Measurements from ENCODE around the gene GALNTL6. TPM values are rescaled to one million over a fixed set of nuclear protein-coding genes. Genes with fewer than 3 reads are reported as not detected.

Gene GALNTL6
- total RNA-seq, 4 donors from 2014 or later = not detected

DNA sequence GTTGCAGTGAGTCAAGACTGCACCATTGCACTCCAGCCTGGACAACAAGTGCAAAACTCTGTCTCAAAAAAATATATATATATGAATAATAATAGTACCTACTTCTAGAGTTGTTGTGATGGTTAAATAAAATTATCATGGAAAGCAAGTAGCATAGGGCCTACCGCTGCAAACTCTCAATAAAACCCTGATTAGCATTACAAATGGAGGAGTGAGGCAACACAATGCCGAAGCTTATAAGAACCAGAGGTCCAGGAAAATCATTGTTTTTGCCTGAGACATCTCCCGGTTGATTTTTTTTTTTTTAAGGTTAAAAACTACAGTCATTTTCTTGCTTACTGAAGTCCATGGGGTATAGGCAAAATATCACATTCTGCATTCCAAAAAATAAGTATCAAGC is 1170.4 kb downstream of the GALNTL6 start:
- TF ChIP-seq, protein P1, sequence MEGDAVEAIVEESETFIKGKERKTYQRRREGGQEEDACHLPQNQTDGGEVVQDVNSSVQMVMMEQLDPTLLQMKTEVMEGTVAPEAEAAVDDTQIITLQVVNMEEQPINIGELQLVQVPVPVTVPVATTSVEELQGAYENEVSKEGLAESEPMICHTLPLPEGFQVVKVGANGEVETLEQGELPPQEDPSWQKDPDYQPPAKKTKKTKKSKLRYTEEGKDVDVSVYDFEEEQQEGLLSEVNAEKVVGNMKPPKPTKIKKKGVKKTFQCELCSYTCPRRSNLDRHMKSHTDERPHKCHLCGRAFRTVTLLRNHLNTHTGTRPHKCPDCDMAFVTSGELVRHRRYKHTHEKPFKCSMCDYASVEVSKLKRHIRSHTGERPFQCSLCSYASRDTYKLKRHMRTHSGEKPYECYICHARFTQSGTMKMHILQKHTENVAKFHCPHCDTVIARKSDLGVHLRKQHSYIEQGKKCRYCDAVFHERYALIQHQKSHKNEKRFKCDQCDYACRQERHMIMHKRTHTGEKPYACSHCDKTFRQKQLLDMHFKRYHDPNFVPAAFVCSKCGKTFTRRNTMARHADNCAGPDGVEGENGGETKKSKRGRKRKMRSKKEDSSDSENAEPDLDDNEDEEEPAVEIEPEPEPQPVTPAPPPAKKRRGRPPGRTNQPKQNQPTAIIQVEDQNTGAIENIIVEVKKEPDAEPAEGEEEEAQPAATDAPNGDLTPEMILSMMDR (IDR thresholded peaks at IDR 0.05; ENCODE audit: low read depth) = no peak

DNA sequence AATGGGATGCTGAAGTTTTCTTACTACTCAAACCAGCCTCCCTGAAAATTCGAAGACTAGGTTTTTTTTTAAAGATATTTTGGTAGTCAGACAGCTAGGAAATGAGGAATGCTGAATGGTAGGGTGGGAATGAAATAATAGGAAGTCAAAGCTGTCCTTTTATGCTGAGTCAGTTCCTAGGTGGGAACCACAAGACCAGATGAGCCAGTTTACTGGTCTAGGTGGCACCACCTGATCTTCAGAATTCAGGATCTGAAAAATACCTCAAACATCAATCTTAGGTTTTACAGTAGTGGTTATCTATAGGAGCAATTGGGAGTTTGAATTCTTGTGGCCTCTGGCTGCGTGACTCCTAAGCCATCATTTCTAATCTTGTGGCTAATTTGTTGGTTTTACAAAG is 1172.3 kb downstream of the GALNTL6 start:
- TF ChIP-seq, protein P1 (IDR thresholded peaks at IDR 0.05; ENCODE audit: low read depth) = no peak

DNA sequence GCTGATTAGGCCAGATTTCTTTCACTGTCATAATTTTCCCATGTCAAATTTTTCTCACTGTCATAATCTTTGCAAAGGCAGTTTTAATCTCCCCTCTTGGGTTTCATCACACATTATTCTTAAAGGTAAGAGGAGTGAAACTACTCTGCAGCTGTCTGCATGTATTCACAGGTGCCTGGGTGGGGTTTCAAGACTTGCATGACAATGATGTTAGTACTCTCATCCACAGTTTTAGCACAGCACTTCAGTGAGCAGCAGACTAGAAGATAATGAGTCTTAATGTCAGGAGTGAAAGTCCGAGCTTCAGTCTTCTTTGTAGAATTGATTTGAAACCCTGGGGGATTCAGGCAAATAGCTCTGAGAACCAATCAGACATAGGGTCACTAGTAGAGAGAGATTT is 1172.9 kb downstream of the GALNTL6 start:
- TF ChIP-seq, protein P1 (IDR thresholded peaks at IDR 0.05; ENCODE audit: low read depth) = no peak

DNA sequence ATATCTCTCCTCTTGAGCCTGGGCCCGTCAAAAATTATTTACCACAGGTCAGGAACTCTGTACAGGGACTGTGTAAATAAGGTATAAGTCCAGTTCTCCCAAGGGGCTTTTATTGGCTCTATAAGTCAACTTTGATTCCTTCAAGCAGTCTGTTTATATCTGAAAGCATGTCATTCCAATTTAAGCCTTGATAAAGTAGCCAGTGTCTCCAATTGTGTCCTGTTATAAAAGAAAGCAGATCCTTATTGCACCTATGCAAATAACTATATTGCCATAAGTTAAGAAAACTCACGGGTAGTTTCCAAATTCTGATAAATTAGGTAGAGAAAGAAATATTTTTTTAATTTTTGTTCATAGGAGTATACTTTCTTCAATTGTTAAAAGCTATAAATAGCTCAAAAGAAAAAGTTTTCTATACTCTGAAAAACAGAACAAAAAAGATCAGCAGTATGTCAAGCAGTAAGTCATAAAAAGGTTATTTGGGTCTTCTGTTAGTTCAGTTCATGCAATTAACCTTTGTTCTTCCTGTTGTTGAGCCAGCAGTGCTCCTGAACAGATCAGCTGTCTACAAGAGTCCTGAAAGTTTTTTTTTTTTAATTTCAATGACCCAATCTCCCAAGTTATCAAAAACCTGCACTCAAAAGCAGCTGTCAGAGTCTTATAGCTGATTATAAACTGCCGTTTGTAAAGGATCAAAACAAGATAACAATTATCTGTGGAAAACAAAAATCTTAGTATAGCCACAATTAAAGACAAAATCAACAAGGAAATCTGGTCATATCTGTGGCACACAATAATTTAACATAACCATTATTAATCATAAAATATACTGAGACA is 1177.0 kb downstream of the GALNTL6 start:
- TF ChIP-seq, protein P1 (IDR thresholded peaks at IDR 0.05; ENCODE audit: low read depth) = no peak

DNA sequence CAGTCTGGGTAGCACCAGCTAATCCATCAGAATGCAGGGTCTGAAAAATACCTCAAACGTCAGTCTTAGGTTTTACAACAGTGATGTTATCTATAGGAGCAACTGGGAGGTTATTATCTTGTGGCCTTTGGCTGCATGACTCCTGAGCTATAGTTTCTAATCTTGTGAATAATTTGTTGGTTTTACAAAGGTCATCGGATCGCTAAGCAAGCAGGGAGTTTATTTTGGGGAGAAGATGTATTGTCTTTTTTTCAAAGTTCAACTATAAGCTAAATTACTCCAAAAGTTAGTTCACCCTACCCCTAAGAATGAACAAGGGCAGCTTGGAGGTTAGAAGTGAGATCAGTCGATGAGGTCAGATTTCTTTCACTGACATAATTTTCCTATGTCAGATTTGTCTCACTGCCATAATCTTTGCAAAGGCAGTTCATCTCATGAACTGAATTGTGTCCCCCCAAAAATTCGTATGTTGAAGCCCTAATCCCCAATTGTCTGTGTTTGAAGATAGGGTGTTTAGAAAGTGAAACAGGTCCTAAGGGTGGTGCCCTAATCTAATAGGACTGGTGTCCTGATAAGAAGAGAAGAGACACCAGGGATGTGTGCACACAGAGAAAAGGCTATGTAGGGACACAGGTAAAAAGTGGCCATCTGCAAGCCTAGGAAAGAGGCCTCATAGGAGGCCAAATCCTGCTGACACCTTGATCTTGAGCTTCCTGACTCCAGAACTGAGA is 1179.6 kb downstream of the GALNTL6 start:
- TF ChIP-seq, protein P1 (IDR thresholded peaks at IDR 0.05; ENCODE audit: low read depth) = no peak

DNA sequence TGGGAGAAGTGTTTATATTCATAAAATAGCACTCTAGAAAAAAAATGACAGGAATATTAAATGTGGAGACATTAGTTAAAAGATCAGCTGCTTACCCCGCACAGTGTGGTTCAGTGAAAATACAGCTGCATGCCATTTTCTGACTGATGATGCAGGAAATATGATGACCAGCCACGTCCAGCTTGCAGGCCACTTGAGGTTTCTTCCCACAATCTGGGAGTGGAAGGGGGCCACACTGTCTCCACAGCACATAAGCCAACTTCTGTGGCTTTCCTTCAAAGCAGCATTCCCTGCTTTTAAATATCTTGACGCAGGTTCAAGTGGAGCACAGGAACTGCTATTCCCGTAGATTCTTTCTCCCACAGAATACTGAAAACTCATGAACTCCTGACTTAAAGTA is 1182.0 kb downstream of the GALNTL6 start:
- TF ChIP-seq, protein P1 (IDR thresholded peaks at IDR 0.05; ENCODE audit: low read depth) = no peak

DNA sequence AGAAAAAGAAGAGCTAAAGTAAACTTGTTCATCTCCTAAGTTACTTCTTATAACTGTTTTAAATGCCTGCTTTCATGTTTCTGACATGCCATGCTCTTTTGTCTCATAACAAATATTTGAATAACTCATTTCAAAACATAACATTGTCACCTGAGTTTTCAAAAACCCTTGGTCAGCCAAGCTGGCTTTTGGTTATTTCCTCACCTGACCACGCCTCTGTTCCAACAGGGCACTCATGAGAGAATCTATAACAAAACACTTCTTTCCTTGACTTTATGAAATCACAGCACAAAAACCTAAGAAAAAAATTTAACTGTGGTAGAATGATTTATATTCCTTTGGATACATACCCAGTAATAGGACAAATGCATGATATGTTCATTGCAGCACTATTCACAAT is 1182.5 kb downstream of the GALNTL6 start:
- TF ChIP-seq, protein P1 (IDR thresholded peaks at IDR 0.05; ENCODE audit: low read depth) = no peak
